DND-41 (cell line): ENCODE data around the gene KIAA1671.

Source experiments
- CTCF ChIP-seq: IDR thresholded peaks from 2 replicates; pipeline ENCODE4 v1.5.1; 2012; ENCODE audit warnings: borderline replicate concordance, low read length, moderate library complexity, mild to moderate bottlenecking; ENCODE audit not compliant: poor library complexity, severe bottlenecking; ENCODE audit errors: extremely low read depth
- EZH2 ChIP-seq: IDR thresholded peaks from 3 replicates; pipeline ENCODE4 v1.6.1; 2012; ENCODE audit warnings: borderline replicate concordance, low read depth, mild to moderate bottlenecking, moderate library complexity, low read length, inconsistent platforms; ENCODE audit not compliant: severe bottlenecking

GRCh38 chr22:25061134-25061533 lies 108.6 kb downstream of the KIAA1671 start:
- TF ChIP-seq CTCF (no peak), EZH2 (no peak)
